GM23338 (cell line): Measurements from ENCODE around the gene TMPRSS3. TPM values are rescaled to one million over a fixed set of nuclear protein-coding genes. Genes with fewer than 3 reads are reported as not detected.

ENCODE experiments used
- ATAC-seq: fragments of 200-7000 bp; cut with Tn5 transposase; 3 replicates; pipeline ENCODE4 v1.9.1; 2020
- DNase-seq: peaks from one replicate; pipeline ENCODE4 v3.0.0-alpha.2; 2015; ENCODE audit warnings: low spot score
- H2AFZ ChIP-seq: fragments of 200-600 bp; sonication (generic); 2 replicates; pipeline ENCODE4 v1.8.0; 2016; ENCODE audit warnings: antibody characterized with exemption, mild to moderate bottlenecking, moderate library complexity
- H3F3A ChIP-seq: fragments of 200-600 bp; sonication (generic); replicated peaks from 2 replicates; pipeline ENCODE4 v1.8.0; 2017; ENCODE audit warnings: antibody characterized with exemption, mixed run types, low read depth
- H3K27ac ChIP-seq: fragments of 200-600 bp; sonication (generic); 2 replicates; pipeline ENCODE4 v1.6.1; 2016; ENCODE audit warnings: low read depth
- H3K27me3 ChIP-seq: fragments of 200-600 bp; sonication (generic); 2 replicates; pipeline ENCODE4 v1.8.0; 2016; ENCODE audit warnings: mild to moderate bottlenecking, mixed run types, moderate library complexity; ENCODE audit not compliant: insufficient read depth
- H3K36me3 ChIP-seq: fragments of 200-600 bp; sonication (generic); 2 replicates; pipeline ENCODE4 v1.8.0; 2016; ENCODE audit warnings: mild to moderate bottlenecking; ENCODE audit not compliant: insufficient read depth
- H3K4me1 ChIP-seq: fragments of 200-600 bp; sonication (generic); 2 replicates; pipeline ENCODE4 v1.8.0; 2016; ENCODE audit warnings: mild to moderate bottlenecking, moderate library complexity; ENCODE audit not compliant: insufficient read depth
- H3K4me2 ChIP-seq: fragments of 200-600 bp; sonication (generic); 2 replicates; pipeline ENCODE4 v1.7.1; 2017; ENCODE audit warnings: mixed run types
- H3K4me3 ChIP-seq: fragments of 200-600 bp; sonication (generic); 2 replicates; pipeline ENCODE4 v1.6.1; 2016; ENCODE audit warnings: mixed run types
- H3K79me2 ChIP-seq: fragments of 200-600 bp; sonication (generic); replicated peaks from 2 replicates; pipeline ENCODE4 v1.8.0; 2017; ENCODE audit warnings: mild to moderate bottlenecking; ENCODE audit not compliant: insufficient read depth
- H3K9me2 ChIP-seq: fragments of 200-600 bp; sonication (generic); 2 replicates; pipeline ENCODE4 v1.8.0; 2017; ENCODE audit not compliant: insufficient read depth
- H4K20me1 ChIP-seq: fragments of 200-600 bp; sonication (generic); replicated peaks from 2 replicates; pipeline ENCODE4 v1.8.0; 2017; ENCODE audit warnings: mild to moderate bottlenecking; ENCODE audit not compliant: insufficient read depth
- H3K27ac Mint-ChIP-seq: 2 replicates; pipeline ENCODE4 v1.8.0; 2020; ENCODE audit warnings: inconsistent platforms, mild to moderate bottlenecking, moderate library complexity, mixed read lengths
- H3K27me3 Mint-ChIP-seq: 3 replicates; pipeline ENCODE4 v1.8.0; 2022; ENCODE audit warnings: low read depth, mild to moderate bottlenecking, moderate library complexity, mixed read lengths, inconsistent platforms; ENCODE audit not compliant: insufficient read depth, poor library complexity
- H3K36me3 Mint-ChIP-seq: 3 replicates; pipeline ENCODE4 v1.8.0; 2021; ENCODE audit warnings: low read depth, mild to moderate bottlenecking, inconsistent platforms, moderate library complexity, mixed read lengths
- H3K4me1 Mint-ChIP-seq: 3 replicates; pipeline ENCODE4 v1.8.0; 2020; ENCODE audit warnings: mild to moderate bottlenecking, inconsistent platforms, mixed read lengths
- H3K4me3 Mint-ChIP-seq: 3 replicates; pipeline ENCODE4 v1.8.0; 2021; ENCODE audit warnings: moderate library complexity, mild to moderate bottlenecking, inconsistent platforms, mixed read lengths
- H3K9me3 Mint-ChIP-seq: 3 replicates; pipeline ENCODE4 v1.8.0; 2020; ENCODE audit warnings: moderate library complexity, mild to moderate bottlenecking, inconsistent platforms, mixed read lengths
- CREB1 ChIP-seq: fragments of 250-450 bp; sonication (Bioruptor Pico); IDR thresholded peaks from 2 replicates; pipeline ENCODE4 v1.5.0; 2020; ENCODE audit warnings: low read depth, mild to moderate bottlenecking, moderate library complexity
- CTCF ChIP-seq, 2 experiments: fragments of 200-600 bp in 1 of 2; sonication (generic) in 1 of 2; conservative IDR thresholded peaks; 2 replicates each; pipeline versions ENCODE4 v1.5.1 to v1.6.1; 2016 to 2017; ENCODE audit warnings: antibody characterized with exemption in 2 of 2, low read depth in 2 of 2, mild to moderate bottlenecking in 2 of 2, moderate library complexity in 1 of 2
- ETS1 ChIP-seq: IDR thresholded peaks from 2 replicates; pipeline ENCODE4 v1.6.1; 2016; ENCODE audit warnings: antibody characterized with exemption
- EZH2 ChIP-seq: fragments of 200-600 bp; sonication (generic); IDR thresholded peaks from one replicate; pipeline ENCODE4 v1.8.0; 2017; ENCODE audit warnings: antibody characterized with exemption, mild to moderate bottlenecking, low read depth; ENCODE audit not compliant: unreplicated experiment
- EZH2phosphoT487 ChIP-seq: fragments of 200-600 bp; sonication (generic); IDR thresholded peaks from one replicate; pipeline ENCODE4 v1.8.1; 2018; ENCODE audit warnings: antibody characterized with exemption; ENCODE audit not compliant: unreplicated experiment
- JUNB ChIP-seq: IDR thresholded peaks from one replicate; pipeline ENCODE4 v1.6.1; 2016; ENCODE audit warnings: antibody characterized with exemption; ENCODE audit not compliant: unreplicated experiment
- NANOG ChIP-seq: IDR thresholded peaks from 2 replicates; pipeline ENCODE4 v1.6.1; 2016; ENCODE audit warnings: antibody characterized with exemption, borderline replicate concordance
- POLR2AphosphoS5 ChIP-seq: IDR thresholded peaks from 2 replicates; pipeline ENCODE4 v1.6.1; 2016; ENCODE audit warnings: antibody characterized with exemption, low read depth
- REST ChIP-seq: IDR thresholded peaks from one replicate; pipeline ENCODE4 v1.6.1; 2018; ENCODE audit warnings: antibody characterized with exemption; ENCODE audit not compliant: unreplicated experiment
- STAT1 ChIP-seq: IDR thresholded peaks from one replicate; pipeline ENCODE4 v1.6.1; 2016; ENCODE audit warnings: antibody characterized with exemption; ENCODE audit not compliant: unreplicated experiment
- ZNF114 ChIP-seq: fragments of 250-450 bp; sonication (Bioruptor Pico); IDR thresholded peaks from 2 replicates; pipeline ENCODE4 v1.5.0; 2020; ENCODE audit warnings: mild to moderate bottlenecking, moderate library complexity
- ZNF331 ChIP-seq: fragments of 250-450 bp; sonication (Bioruptor Pico); IDR thresholded peaks from 2 replicates; pipeline ENCODE4 v1.5.0; 2020; ENCODE audit warnings: low read depth, mild to moderate bottlenecking, moderate library complexity
- ZNF462 ChIP-seq: fragments of 250-450 bp; sonication (Bioruptor Pico); IDR thresholded peaks from 2 replicates; pipeline ENCODE4 v1.5.0; 2020; ENCODE audit warnings: mild to moderate bottlenecking, moderate library complexity
- polyA plus RNA-seq: library from polyadenylated mRNA; unstranded; fragments of >200 nt; fragmentation: Nextera tagmentation; extraction: Ambion mirVana; gene quantifications from 2 replicates; pipeline ENCODE4 v1.2.1, GENCODE V29; 2016
- total RNA-seq: library from RNA; depleted of rRNA; stranded (reverse); fragments of >200 nt; shearing (Covaris generic); gene quantifications from 2 replicates; pipeline ENCODE4 v1.2.3, GENCODE V29; 2014

TMPRSS3 gene
- total and polyA plus RNA-seq, 2 experiments from 2014 or later, result 0.17 TPM; not detected in 1

- TF ChIP-seq NANOG (no peak), REST (no peak), JUNB (no peak), CREB1 (CRISPR knock-in tag) (no peak), STAT1 (no peak), ZNF331 (no peak), ETS1 (no peak), POLR2AphosphoS5 (no peak), CTCF (conservative IDR thresholded peaks at IDR 0.05; ENCODE audit: low read depth in 2 of 2) (no peak), EZH2phosphoT487 (no peak), ZNF462 (no peak), ZNF114 (CRISPR knock-in tag) (no peak), EZH2 (no peak)
- DNase-seq (no peak), ATAC-seq (no peak)
- Histone ChIP-seq H3F3A (no peaks in the 10 kb centered on the region; the same call in 1 of the 2 replicates), H2AFZ (no peak overlapping the region), H3K79me2 (no peaks in the 10 kb centered on the region), H3K4me2 (no peak overlapping the region), H3K36me3 (no peaks in the 10 kb centered on the region), H4K20me1 (no peaks in the 10 kb centered on the region), H3K27ac (no peak overlapping the region), H3K9me2 (no peaks in the 10 kb centered on the region), H3K27me3 (no peaks in the 10 kb centered on the region), H3K4me3 (no peak overlapping the region), H3K4me1 (peaks cover 2% of the 10 kb centered on the region; the same call in 1 of the 2 replicates)
- H3K4me1 Mint-ChIP-seq, result peaks cover 16% of the 10 kb centered on the region; the same call in 2 of the 3 replicates
- peaks cover 17% of the 10 kb centered on the region for H3K27me3 Mint-ChIP-seq
- H3K36me3 Mint-ChIP-seq, result no peaks in the 10 kb centered on the region
- H3K4me3 Mint-ChIP-seq, result no peak overlapping the region
- no peaks in the 10 kb centered on the region for H3K9me3 Mint-ChIP-seq
- H3K27ac Mint-ChIP-seq, result no peak overlapping the region; the same call in 1 of the 2 replicates
Observed at GRCh38 chr21:42341776-42342542, 53.9 kb downstream of the TMPRSS3 start.
